ENCODE results near the gene DNAJC13.
"Not testable (repeated sequence)": the region's sequence is repeated elsewhere in the genome, so short reads cannot be mapped to it uniquely, and the experiment has no call there.

DNAJC13 gene, protein sequence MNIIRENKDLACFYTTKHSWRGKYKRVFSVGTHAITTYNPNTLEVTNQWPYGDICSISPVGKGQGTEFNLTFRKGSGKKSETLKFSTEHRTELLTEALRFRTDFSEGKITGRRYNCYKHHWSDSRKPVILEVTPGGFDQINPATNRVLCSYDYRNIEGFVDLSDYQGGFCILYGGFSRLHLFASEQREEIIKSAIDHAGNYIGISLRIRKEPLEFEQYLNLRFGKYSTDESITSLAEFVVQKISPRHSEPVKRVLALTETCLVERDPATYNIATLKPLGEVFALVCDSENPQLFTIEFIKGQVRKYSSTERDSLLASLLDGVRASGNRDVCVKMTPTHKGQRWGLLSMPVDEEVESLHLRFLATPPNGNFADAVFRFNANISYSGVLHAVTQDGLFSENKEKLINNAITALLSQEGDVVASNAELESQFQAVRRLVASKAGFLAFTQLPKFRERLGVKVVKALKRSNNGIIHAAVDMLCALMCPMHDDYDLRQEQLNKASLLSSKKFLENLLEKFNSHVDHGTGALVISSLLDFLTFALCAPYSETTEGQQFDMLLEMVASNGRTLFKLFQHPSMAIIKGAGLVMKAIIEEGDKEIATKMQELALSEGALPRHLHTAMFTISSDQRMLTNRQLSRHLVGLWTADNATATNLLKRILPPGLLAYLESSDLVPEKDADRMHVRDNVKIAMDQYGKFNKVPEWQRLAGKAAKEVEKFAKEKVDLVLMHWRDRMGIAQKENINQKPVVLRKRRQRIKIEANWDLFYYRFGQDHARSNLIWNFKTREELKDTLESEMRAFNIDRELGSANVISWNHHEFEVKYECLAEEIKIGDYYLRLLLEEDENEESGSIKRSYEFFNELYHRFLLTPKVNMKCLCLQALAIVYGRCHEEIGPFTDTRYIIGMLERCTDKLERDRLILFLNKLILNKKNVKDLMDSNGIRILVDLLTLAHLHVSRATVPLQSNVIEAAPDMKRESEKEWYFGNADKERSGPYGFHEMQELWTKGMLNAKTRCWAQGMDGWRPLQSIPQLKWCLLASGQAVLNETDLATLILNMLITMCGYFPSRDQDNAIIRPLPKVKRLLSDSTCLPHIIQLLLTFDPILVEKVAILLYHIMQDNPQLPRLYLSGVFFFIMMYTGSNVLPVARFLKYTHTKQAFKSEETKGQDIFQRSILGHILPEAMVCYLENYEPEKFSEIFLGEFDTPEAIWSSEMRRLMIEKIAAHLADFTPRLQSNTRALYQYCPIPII (N-terminal part only)

DNA sequence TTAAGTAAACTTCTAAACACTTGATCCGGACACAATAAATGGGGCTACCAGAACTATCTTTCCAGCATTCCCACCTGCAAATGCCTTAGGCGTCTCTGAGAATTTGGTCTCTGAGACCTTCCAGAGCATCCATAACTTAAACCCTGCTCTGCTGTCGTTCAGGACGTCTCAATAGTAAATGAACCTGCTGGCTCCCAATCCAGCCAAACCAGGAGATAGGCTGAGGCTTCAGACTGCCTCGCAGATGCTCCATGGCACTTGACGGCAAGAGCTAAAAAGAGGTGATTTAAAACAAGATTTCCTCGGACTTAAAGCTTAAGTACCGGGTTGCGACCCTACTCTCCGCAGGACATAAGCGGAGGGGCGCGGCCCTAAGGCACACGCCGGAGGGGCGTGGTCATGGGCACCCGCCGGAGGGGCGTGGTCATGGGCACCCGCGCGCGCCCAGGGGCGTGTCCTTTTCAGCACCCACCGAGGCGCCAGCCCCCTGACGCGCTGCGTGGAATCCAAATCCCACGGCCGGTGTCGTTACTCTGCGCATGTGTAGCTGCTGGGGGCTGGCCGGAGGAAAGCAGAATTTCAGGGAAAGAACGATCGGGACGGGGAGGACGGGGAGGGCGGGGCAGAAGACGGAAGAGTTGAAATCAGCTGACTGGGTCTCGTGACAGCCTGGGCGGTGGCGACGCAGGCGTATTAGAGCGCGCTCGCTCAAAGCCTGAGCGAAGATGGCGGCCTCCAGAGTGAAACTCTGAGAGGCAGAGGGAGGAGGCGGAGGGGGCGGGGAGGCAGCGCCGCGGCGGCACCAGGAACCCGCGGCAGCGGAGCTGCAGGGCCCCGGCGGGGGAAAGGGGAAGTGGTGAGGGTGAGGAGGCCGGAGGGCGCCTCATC lies at the start of gene DNAJC13:
Gene DNAJC13 (plus strand): TSS at position 696 of the 888 bp plus-strand sequence. CDS start 17,049 bp downstream, outside the sequence.
- peak; percentile 91 for DNase-seq
- ATAC-seq = peak; percentile 95

DNA sequence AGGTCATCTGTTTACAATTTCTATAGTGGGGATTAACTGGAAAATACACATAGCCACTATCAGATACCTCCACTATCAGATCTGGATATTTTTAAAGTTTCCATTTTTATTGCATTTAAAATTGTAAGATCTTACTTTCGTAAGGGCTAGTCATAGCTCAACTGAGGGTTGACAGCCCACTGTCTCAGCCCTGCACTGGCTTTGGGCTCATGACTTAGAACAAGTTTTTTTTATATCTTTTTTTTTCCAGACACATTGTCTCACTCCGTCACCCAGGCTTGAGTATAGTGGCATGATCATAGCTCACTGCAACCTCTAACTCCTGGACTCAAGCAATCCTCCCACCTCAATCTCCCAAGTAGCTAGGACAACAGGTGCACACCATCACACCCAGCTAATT lies 48.8 kb upstream of the DNAJC13 start:
- ATAC-seq = peak; percentile 38

DNA sequence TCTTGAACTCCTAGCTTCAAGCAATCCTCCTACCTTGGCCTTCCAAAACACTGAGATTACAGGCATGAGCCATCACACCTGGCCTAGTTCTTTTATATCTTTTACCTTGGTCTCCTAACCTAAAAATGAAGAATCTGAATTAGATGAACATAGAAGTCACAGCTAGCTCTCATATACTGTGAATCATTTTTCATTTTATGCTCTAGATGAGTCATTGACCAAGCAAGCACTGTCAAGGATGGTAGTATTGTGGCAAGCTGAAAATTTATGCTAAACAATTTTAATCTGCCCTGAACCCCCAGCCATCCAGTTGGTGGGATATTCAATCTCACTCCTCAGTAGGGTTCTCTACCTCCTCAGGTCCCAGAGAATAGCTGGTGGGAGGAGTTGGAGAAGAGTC lies 48.3 kb upstream of the DNAJC13 start:
- peak; percentile 69 for ATAC-seq

More for the DNA sequence above, 48.8 kb upstream of the DNAJC13 start:
- no peak for DNase-seq

DNA sequence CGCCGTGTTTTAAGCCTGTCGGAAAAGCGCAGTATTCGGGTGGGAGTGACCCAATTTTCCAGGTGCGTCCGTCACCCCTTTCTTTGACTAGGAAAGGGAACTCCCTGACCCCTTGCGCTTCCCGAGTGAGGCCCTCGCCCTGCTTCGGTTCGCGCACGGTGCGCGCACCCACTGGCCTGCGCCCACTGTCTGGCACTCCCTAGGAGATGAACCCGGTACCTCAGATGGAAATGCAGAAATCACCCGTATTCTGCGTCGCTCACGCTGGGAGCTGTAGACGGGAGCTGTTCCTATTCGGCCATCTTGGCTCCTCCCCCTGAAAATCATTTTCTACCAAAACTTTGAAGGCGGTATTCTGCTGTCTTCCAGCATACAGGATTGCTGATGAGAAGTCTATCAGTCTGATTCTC lies 40.4 kb upstream of the DNAJC13 start:
- not testable (repeated sequence) for ATAC-seq, DNase-seq

More for the DNA sequence above, 48.3 kb upstream of the DNAJC13 start:
- DNase-seq = no peak

DNA sequence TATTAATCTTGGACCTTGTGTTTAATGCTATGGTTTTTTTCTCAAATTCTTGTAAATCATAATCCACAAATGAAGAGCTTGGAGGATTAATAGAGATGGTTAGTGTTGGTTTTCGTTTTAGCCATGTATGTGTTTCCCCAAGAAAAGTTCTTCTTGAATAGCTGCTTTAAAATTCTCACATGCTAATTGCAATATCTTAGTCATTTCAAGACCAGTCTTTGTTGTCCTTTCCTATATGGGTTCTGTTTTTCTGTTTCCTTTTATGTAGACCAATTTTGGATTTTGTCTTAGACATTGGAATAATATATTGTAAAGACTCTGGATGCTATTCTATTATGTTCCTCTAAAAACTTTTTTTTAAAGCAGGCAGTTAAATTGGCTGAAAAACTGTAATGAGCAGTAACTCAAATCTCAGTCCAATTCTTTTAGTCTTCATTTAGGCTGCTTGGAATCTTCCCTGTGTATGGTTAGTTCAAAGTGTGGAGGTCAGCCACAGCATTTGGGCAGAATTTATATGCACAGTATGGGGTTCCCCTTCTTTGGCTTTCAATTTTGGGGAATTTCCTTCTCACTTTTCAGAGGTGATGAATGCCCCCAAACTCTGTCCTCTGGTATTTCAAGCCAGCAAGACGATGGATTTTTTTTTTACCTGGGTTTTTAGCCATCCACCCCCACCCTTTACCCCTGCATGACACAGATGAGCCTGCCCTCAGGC lies 39.1 kb upstream of the DNAJC13 start:
- ATAC-seq (no peak), DNase-seq (no peak)

DNA sequence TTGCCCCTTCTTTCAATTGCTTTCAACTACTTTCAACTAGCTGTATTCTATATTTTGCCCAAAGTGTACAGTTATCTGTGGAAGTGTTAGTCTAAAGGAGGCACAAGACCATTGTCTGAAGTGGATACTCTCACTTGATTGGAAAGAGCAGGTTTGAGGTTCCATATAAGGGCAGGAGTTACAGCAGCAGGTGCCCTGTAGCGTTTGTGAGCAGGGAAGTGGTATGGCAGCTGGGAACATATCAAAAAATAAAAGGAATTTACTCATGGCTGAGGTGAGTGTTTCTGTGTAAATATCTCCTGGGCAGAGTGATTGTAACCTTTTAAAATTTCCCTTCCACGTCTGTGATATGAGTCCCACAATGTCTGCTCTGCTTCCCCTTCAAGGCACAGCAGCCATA lies 38.5 kb upstream of the DNAJC13 start:
- no peak for DNase-seq
- ATAC-seq = no peak

DNA sequence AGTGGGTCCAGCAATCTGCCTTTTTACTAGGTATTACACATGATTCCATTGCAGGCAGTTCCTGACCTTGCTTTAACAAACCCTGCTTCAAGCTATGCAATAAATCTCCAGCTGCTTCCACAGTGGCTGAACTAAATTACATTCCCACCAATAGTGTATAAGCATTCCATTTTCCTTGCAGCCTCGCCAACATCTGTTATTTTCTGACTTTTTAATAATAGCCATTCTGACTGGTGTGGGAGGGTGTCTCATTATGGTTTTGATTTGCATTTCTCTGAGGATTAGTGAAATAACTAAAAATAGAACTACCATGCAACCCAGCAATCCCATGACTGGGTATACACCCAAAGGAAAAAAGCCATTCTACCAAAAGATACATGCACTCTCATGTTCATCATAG lies 36.4 kb upstream of the DNAJC13 start:
- ATAC-seq = no peak
- DNase-seq = no peak

DNA sequence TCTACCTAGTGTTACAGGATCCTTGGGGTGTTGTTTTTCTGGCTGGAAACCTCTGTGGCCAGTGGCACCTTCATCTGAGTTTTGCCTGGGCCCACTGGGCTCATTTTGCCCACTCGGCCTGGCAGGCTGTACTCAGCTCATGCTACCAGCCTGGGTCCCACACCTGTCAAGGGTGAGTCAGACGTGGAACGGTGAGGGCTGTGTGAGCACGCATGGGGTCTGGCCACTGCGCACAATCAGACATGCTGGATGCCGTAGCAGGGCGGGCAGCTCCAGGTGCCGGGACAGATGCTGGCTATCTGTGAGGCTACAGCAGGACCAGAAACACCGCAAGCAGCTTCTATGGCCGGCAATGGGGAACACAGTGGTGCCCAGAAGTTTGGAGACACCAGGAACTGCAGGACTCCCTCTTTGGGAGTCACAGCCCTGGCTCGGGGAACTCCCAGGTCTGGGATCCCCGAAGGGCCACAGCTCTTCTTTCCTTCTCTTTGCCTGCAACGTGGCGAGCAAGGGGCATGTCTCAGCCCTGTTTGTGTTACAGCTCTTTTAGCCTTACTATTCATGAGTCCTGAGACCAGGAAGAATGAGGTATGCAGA lies 35.9 kb upstream of the DNAJC13 start:
- DNase-seq (no peak), ATAC-seq (no peak)

DNA sequence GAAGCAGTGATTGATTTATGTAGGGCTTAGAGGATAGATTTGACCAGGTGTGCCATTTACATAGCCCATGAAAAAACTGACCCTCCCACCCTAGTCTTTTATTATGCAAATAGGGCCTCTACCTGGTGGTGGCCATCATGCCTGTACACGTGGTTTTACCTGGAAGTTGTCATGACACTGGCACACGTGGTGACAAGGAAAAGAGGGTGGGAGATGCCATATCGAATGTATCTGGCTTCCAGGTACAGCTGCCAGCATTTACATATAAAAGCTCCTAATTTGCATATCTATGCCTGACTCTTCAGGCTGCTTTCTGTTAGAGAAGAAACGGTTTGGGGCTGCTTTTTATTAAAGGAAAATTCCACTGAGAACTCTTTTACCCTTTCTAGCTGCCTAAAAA lies 35.0 kb upstream of the DNAJC13 start:
- ATAC-seq (no peak), DNase-seq (no peak)

DNA sequence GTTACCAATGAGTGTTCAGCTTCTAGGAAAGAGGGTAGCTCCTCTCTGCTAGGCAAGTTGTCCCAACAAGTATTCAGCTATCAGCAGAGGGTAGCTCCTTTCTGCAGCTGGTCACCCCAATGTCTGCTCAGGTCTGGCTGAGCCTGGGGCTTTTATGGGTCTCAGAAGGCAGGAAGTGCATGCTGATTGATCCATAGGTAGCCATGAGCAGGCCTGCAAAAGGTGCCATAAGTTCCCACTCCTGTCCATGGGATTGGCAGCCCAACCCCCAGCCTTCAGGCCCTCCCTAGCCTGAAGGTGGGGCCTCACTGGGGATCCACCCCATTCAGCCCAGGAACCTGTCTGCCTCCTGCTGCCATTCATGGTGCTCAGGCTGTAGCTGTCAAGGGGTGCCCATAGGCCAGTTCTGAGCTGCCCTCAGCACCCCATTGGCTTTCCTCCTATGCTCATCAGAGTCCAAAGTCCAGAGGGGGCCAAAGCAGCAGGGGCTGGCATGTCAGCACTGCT lies 34.6 kb upstream of the DNAJC13 start:
- DNase-seq (no peak), ATAC-seq (no peak)

DNA sequence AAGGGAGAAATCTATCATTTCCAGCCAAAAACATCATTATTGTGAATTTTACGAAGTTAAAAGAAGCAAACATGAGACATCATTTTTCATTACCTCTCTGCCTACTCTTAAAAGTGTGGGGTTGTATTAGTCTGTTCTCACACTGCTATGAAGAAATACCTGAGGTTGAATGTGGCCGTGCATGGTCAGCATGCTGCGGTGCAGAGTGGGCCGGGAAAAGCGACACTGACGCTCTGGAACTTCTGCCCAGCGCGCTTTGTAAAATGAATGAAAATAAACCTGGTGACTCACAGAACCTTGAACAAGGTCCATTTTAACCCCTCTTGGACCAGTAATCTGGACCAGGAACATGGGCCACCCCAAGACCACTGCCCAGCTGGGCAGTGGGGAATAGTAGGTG lies 31.0 kb upstream of the DNAJC13 start:
- ATAC-seq = no peak
- DNase-seq = no peak

DNA sequence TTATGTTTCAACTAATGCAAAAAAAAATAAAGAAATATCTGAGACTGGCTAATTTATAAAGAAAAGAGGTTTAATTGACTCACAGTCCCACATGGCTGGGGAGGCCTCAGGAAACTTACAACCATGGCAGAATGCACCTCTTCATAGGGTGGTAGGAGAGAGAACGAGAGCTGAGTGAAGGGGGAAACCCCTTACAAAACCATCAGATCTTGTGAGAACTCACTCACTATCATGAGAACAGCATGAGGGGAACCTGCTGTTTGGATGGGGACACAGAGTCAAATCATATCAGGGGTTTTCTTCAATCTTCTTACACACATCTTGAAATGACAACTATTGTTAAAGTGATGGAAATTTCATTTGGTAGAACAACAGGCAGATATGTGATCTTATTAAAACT lies 24.6 kb upstream of the DNAJC13 start:
- ATAC-seq = peak; percentile 75
- DNase-seq = not testable (repeated sequence)

DNA sequence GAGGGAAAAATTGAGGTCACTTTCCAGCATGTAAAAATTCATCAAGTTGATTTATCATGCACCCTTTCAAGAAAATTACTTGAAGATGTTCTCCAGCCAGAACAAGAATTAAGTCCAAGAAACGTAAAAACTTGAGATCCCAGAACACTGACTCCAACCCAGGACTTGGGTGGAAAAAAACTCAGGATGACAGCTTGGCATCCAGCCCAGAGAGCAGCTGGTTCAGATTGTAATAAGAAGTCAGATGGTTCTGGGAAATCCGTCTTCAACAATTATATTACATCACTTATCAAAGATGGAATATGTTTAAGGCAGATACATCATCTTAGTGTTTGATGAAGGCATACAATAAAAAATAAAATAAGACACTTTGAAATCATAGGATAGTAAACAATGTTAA lies 23.0 kb upstream of the DNAJC13 start:
- no peak for ATAC-seq
- DNase-seq = no peak

DNA sequence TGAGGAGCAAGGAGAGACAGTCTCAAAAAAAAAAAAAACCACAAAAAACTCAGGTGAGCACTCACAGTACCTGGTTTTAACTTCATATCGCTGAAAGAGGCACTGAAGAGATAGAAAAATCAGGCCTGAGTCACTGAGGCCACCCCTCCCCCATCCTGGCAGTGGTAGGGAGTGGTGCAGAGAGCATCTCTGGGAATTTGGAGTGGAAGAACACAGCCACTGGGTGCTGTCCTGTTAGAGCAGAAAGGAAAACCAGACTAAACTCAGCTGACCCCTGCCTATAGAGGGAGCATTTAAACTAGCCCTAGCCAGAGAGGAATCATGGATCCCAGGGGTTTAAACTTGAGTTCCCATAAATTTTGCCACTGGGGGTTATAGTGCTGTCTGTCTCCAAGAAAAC lies 22.2 kb upstream of the DNAJC13 start:
- no peak for ATAC-seq

DNA sequence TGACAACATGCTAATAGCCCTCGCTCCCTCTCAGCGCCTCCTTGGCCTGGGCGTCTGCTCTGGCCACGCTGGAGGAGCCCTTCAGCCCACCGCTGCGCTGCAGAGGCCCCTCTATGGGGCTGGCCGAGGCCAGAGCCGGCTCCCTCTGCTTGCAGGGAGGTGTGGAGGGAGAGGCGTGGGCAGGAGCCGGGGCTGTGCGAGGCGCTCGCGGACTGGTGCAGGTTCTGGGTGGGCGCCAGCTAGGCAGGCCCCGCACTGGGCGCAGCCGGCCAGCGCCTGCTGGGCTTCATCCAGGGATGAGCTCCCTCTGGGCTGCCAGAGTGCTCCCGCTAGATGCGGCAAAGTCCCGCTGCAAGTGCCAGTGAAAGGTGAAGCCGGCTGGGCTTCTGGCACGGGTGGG lies 21.0 kb upstream of the DNAJC13 start:
- ATAC-seq = no peak

More for the DNA sequence above, 22.2 kb upstream of the DNAJC13 start:
- DNase-seq = no peak

DNA sequence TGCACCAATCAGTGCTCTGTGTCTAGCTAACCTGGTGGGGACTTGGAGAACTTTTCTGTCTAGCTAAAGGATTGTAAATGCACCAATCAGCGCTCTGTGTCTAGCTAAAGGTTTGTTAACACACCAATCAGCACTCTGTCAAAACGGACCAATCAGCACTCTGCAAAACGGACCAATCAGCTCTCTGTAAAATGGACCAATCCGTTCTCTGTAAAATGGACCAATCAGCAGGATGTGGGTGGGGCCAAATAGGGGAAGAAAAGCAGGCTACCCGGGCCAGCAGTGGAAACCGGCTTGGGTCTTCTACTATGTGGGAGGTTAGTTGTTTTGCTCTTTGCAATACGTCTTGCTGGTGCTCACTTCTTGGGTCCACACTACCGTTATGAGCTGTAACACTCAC lies 20.5 kb upstream of the DNAJC13 start:
- not testable (repeated sequence) for DNase-seq, ATAC-seq

More for the DNA sequence above, 21.0 kb upstream of the DNAJC13 start:
- DNase-seq = no peak

DNA sequence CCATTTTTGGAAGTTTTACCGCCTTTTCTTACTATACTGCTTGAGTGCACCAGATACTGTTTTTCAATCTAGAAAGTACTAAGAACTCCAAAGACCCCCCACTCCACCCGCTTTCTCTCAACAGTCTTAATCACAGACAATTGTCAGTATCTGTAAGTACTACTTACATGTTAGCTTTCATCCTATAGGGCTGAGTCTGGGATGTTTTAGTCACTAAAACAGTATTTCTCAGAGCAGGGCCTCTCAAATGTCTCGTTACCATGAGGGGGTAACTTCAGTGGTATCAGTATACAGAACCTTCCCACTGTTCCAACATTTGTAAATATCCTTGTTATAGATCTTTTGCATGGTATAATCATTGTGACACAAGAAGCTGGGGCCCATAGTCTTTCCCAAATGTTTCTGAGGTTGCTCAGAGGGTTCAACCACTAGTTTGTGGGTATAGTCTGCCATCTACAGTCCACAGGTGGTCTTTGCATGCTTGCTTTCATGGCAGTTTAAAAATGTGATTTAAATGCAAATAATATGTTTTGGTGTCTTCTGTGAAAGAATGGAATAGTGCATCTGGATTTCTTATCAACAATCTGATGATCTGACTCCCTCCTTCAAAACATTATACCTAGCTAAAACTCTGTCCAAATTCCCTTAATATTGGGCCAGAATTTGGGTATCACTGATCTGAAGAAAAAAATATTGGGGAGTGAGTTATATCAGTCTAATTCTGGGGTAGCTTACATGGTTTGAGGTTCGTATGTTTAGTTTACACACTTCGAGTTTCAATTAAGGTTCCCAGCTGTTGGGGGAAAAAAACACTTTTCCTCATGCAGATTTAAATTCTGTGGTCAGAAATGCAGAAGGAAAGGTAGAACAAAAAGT lies 18.0 kb upstream of the DNAJC13 start:
- no peak for DNase-seq
- no peak for ATAC-seq

DNA sequence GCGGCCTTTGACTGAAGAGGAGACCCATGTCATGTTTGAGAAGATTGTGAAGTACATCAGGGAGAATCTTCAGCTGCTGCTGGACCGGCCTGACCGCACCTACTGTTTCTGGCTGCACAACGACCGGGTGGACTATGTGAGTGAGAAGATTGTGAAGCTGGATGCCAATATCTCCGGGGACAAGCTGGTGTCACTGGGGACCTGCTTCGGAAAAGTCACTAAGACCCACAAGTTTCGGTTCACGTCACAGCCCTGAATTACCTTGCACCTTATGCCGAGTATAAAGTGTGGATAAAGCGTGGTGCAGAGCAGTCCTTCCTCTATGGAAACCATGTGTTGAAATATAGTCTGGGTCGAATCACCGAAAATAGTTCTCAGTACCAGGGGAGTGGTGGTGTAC lies 16.0 kb upstream of the DNAJC13 start:
- ATAC-seq (no peak), DNase-seq (no peak)

DNA sequence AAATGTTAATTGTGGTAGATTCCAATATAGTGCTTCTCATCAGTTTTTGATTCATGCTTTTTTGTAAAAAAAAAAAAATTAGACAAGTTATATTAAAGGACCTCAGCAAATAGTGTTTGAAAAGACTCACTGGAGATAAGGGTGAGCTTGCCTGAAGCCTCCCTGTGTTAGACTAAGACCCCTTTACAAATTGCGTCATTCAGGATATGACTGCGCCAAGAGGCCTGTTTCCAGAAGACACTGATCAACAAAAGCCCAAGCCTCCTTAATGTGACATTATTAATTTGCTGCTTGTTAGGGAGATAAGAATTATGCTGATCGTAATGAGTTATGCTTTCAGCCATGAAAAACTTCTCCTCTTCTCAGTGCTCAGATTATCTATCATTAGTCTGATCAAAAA lies 13.0 kb upstream of the DNAJC13 start:
- ATAC-seq (no peak), DNase-seq (no peak)

Data from stimulated activated naive CD8-positive, alpha-beta T cell treated with anti-CD3 and anti-CD28 coated beads, Interleukin-15, Interleukin-2, amounts not matched to agents 100 U/mL and 50 U/mL, for 24 hours (primary cell).